Neural cell (in vitro differentiated cells): ENCODE data around the gene TMPRSS15.

Source experiments
- CTCF ChIP-seq: fragments of 450-650 bp; IDR thresholded peaks from 2 replicates; pipeline ENCODE4 v1.5.1; 2014; ENCODE audit warnings: antibody characterized with exemption, mild to moderate bottlenecking, moderate library complexity; ENCODE audit not compliant: poor library complexity, severe bottlenecking
- EP300 ChIP-seq: fragments of 450-650 bp; conservative IDR thresholded peaks from 2 replicates; pipeline ENCODE4 v1.6.1; 2014; ENCODE audit warnings: antibody characterized with exemption, mild to moderate bottlenecking, moderate library complexity; ENCODE audit not compliant: poor library complexity, severe bottlenecking
- POLR2AphosphoS5 ChIP-seq: IDR thresholded peaks from 2 replicates; pipeline ENCODE4 v1.6.1; 2012
- TAF1 ChIP-seq: IDR thresholded peaks from 2 replicates; pipeline ENCODE4 v1.6.1; 2012; ENCODE audit warnings: low read depth

- TF ChIP-seq CTCF (no peak), POLR2AphosphoS5 (no peak), EP300 (no peak), TAF1 (no peak)
Measured at GRCh38 chr21:18409579-18409978, 6.0 kb upstream of the TMPRSS15 start.
